HG02678 (cell line): Measurements from ENCODE around the gene ATG2B.

ENCODE experiments used
- ATAC-seq: cut with Tn5 transposase; IDR thresholded peaks from one replicate; pipeline ENCODE4 v1.9.1; 2021; ENCODE audit warnings: mild to moderate bottlenecking, moderate library complexity; ENCODE audit not compliant: unreplicated experiment

ATG2B gene

DNA sequence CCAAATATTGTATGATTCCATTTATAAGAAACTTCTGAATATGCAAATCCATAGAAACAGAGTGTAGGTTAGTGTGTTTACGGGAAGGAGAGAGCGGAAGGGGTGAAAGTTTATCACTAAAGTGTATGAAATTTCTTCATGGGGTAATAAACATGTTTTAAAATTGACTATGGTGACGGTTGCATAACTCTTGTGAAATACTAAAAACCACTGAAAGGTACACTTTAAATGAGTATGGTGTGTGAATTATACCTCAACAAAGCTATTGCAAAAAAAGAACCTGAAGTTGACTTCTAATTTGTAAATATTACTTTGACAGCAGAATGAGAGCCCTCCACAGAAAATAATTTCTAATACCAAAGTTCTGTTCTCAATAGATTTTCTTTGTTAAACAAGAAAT is 47.1 kb downstream of the ATG2B start:
- ATAC-seq: no peak

DNA sequence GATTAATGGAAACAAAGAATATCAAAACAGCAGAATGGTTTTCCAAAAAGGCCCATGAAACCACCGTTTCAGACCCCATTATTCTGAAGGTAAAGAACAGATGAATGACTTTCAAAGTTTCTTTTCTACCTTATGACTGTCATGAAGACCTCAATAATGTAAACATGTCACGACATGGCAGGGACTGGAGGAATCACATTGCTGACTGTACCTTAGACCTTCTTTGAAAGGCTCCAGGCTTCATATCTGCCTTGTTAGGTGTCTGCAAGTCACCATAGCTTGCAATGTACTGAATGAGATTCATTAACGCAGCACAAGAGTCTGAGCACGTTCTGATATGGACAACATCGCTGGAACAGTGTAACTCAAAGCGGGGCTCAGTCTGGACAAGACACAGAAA is 52.2 kb downstream of the ATG2B start:
- no peak for ATAC-seq

GRCh38 chr14:96309896-96310330 is 53.2 kb downstream of the ATG2B start:
- no peak for ATAC-seq

GRCh38 chr14:96309133-96309895 is 53.8 kb downstream of the ATG2B start:
- ATAC-seq: no peak

DNA sequence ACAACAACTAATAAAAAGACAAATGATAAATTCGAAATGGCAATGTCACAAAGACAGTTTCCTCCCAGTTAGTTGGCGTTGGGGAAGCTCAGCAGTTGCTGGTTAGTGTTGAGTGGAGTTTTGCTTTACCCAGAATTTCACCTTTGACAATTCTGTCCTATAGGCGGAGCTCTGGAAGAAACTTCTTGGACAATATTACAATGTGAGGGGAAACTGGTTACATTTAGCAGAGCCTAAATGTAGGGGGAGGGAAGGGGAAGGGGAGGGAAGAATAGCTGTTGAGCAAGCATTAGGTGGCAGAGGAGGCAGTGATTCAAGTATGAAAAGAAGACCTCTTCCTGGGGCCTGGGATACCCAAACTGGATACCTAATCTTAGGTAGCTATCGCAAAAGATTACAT is 55.7 kb downstream of the ATG2B start:
- no peak for ATAC-seq

- no peak for ATAC-seq
These were observed 58.2 kb downstream of the ATG2B start for GRCh38 chr14:96304956-96305355.

DNA sequence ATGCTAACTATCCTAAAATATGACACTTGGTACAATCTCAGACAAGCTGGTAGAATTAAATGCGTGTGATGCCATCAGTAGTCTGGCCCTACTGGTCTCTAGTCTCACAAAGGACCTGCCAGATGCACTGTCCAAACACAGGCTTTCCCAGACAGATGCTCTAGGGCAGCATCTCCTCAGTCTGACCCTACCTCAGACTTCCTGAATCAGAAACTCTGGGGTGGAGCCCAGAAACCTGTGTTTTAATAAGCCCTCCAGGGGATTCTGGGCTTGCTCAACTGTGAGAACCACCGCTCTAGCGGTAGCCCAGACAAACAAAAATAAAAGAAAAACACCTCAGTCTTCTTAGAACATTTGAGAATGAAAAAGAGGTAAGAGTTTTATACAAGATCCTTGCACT is 59.2 kb downstream of the ATG2B start:
- no peak for ATAC-seq

DNA sequence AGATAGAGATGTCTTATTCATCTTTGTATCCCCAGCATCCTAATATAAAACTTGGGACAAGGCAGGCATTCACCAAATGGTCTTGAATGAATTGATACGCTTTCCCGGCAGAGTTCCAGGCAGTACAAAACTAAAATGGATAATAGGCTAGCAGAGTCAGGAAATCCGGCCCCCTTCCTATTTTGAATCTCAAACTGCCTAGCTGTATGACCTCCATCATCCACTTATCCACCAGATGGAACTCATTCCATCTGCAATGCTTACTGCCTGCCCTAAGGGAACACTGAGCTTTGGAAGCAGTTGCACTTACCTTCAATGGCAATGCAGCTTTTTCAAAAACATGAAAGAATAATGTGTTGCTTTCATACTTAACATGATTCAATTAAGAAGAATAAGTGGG is 63.7 kb downstream of the ATG2B start:
- ATAC-seq: no peak

DNA sequence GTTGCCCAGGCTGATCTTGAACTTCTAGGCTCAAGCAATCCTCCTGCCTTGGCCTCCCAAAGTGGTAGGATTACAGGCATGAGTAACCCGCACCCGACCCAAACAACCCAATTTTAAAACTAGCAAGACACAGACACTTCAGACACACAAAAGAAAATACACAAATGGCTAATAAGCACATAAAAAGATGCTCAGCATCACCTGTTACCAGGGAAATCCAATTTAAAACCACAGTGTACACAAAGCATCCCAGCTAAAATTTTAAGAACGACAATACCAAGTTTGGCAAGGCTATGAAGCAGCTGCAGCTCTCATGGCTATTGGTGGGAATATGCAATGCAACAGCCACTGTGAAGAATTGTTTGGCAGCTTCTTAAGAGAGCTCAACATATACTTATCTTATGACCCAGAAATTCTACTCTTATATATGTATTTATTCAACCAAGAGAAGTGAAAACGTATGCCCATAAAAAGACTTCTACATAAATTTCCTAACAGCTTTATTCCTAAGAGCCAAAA is 65.1 kb downstream of the ATG2B start:
- no peak for ATAC-seq

DNA sequence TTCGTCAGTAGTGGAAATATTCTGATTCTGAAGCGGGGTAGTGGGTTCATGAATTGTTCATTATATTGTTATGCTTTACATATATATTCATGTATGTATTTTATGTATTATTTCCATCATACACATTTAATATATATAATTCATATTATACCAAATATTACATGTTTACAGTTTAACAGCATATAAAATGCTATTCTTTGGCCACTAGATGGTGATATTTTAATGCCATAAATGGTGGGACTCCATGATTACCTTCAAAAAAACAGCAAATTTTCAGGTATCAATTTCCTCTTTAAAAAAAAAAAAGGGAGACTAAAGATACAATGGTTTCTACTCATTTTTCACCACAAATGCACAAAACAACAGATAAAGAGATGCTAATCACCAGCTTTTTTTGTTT is 66.1 kb downstream of the ATG2B start:
- ATAC-seq: no peak

- ATAC-seq: no peak
These were observed 68.9 kb downstream of the ATG2B start for GRCh38 chr14:96294246-96294645.

DNA sequence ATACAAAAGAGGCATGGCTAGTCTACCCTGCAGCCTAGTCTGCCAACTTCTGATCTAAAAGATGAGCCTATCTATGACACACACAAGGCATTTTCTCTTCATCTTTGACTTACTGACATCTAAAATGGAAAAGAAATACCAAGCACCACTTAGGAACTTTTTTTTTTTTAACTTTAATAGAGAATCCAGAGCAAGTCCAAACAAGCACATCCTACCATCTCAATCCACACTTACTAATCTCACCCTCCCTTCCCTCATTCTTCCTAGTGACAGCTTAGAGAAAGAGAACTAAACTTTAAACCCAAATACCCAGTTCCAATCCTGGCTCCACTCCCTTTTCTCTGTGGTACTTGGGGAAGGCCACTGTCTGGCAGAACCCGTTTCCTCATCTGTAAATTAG is 75.3 kb downstream of the ATG2B start:
- no peak for ATAC-seq

- ATAC-seq: no peak
These were observed 76.9 kb downstream of the ATG2B start for GRCh38 chr14:96286251-96286650.

DNA sequence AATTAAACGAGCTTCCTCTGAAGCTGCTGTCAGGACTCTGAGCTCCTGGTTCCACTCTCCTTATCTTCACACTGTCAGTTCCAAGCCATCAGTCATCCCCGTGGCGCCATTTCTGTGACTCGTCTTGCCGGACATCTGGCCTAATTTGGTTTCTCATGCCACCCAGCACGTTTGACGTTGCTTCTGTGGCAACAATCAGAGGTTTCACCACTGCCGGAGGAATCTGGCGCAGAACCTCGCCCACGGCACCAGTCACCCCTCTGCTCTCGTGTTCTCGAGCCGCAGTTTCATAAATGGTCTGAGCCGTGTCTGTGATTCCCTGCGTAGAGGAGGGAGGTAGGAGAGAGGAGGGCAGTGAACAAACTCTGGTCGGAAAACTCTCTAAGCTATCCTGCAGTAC is 77.5 kb downstream of the ATG2B start:
- no peak for ATAC-seq

GRCh38 chr14:96284430-96284829 is 78.7 kb downstream of the ATG2B start:
- no peak for ATAC-seq

- no peak for ATAC-seq
These were observed 79.1 kb downstream of the ATG2B start for GRCh38 chr14:96284008-96284407.

DNA sequence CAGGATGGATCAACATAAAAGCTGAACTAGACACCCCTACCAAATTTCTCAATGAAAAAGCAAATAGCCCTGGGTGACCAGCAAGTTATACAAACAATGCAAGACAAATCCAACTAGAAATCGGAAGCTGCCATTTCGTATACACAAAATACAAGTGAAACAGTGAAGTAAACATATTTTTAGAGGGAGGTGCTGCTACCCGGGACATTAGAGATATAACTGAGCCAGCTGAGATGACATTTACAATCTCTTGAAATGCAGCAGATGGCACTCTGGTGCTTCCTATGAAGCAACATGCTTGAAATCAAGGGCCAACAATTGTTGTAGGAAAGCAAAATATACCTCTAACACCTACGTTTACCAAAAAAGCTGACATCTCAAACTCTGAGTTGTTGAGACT is 81.7 kb downstream of the ATG2B start:
- ATAC-seq: no peak

GRCh38 chr14:96280104-96280503 is 83.0 kb downstream of the ATG2B start:
- ATAC-seq: no peak

GRCh38 chr14:96279564-96279963 is 83.6 kb downstream of the ATG2B start:
- ATAC-seq: no peak

DNA sequence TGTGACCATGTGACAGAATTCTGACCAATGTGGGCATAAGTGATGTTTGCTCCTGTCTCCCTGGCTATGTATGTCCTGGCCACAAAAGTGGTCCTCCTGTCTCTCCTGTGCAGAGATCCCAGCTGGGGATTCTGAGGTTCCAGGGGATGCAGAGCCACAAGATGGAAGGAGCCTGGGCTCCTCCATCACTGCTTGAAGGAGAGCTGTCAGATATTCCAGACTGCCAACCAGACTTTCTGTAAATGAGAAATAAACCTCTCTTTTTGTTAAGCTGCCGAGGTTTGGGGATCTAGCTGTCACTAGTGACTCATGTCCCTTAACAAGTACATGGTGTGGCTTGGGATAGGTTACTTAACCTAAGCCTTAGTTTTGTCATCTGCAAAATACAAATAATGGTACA is 85.3 kb downstream of the ATG2B start:
- no peak for ATAC-seq

DNA sequence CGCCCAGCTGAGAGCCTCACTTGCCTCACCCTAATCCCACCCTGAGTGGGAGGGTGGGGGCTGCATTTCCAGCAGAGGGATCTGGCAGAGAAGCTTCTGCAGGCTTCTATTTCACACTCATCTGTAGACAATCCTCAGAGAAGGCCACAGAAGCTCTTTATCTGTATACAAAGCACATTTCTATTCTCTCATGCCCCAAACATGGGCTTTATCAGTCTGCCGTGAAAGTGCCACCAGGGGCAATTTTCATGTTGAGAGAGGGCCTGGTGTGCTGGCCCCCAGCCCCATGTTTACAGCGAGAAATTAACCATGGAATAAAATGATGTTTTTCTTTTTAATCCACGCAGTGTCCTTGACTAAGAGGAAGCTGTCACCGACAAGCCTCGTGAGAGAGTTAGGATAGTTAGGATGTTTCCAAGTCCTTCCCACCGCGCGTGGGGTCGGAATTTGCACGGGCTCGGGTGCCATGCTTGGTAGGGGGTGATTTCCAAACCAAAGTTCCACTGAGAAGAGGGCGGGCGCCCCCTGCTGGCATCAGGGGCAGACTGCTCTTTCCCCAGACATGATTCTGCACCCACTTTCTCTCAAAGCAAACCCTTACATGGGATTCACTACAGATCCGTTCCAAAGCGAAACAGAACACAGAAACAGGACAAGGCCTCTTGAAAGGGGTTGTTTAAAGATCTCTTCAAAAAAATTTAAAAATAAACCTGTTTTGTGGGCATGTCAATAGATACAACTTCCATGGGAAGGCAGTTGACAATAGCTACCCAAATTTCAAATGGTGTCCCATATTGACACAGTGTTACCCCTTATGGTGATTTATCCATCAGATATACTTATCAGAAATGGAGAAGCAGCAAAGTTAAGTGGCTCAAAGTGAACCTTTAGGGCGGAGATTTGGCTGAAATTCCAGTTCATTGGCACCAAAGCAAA is 87.7 kb downstream of the ATG2B start:
- no peak for ATAC-seq

DNA sequence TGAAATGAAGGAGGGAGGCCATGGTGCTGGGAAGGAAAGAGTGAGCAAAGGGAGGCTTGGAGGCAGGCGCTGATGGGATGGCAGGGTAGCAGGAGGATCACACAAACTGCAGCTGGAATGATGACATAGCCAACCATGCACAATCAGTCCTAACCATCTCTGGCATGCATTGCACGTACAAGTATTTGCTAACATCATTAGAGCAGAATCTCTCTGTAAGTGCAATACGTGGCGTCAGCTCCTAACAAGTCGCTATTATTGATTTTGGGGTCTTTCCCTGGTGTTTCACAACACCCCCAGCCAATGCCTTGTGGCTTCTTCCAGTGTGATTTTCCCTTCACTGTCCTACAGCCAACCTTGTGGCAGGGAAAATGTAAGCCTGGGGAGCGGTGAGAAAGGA is 88.6 kb downstream of the ATG2B start:
- ATAC-seq: no peak
